VCaP (cell line): ENCODE data around the gene DLK1.

Experiments
- H3K27ac ChIP-seq: fragments of 450-650 bp; 2 replicates; pipeline ENCODE4 v1.5.1; 2017
- TF ChIP-seq, protein P1 (sequence below): fragments of 450-650 bp; conservative IDR thresholded peaks from 2 replicates; pipeline ENCODE4 v1.5.1; 2017; ENCODE audit warnings: mild to moderate bottlenecking, moderate library complexity

DLK1 gene

DNA sequence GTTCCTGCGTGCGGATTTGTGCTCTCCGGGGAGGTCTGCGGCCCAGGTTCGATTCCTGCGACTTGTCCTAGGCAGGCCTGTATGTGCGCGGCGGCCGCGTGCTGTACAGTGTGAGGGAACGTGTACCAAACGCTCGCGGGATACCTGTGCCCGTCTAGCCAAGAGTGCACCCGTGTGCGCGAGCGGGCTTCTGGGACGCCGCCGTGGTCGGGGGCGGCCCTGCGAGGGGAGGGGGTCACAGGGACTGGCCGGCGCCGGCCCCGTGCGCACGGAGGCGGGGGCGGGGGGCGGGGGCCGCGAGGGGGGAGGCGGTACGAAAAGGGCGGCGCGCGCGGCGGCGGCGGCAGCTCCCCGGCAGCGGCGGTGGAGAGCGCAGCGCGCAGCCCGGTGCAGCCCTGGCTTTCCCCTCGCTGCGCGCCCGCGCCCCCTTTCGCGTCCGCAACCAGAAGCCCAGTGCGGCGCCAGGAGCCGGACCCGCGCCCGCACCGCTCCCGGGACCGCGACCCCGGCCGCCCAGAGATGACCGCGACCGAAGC lies at the start of gene DLK1:
Gene DLK1 (plus strand): TSS at position 343 of the 536 bp plus-strand sequence. CDS start 177 bp downstream, at position 520.
- no peak within 1 kb of the TSS for H3K27ac ChIP-seq
- TF ChIP-seq, protein P1, sequence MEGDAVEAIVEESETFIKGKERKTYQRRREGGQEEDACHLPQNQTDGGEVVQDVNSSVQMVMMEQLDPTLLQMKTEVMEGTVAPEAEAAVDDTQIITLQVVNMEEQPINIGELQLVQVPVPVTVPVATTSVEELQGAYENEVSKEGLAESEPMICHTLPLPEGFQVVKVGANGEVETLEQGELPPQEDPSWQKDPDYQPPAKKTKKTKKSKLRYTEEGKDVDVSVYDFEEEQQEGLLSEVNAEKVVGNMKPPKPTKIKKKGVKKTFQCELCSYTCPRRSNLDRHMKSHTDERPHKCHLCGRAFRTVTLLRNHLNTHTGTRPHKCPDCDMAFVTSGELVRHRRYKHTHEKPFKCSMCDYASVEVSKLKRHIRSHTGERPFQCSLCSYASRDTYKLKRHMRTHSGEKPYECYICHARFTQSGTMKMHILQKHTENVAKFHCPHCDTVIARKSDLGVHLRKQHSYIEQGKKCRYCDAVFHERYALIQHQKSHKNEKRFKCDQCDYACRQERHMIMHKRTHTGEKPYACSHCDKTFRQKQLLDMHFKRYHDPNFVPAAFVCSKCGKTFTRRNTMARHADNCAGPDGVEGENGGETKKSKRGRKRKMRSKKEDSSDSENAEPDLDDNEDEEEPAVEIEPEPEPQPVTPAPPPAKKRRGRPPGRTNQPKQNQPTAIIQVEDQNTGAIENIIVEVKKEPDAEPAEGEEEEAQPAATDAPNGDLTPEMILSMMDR, result no peak

DNA sequence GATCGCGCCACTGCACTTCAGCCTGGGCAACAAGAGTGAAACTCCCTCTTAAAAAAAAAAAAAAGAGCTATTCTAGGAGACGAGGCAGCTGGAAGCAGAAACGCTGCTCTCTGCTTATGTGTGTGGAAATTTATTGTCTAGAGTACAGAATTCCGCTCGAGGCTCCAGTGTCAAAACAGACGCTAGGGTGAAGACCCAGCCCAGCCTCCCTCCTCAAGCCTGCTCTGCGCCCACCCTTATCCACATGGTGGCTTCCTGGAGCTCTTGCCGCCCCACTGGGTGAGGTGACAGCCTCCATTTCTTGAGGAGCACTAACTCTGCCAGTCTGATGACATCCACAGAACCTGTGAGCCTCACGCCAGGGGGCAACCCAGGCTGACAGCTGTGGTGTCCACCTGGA lies 49.5 kb upstream of the DLK1 start:
- no peak overlapping the region for H3K27ac ChIP-seq
- TF ChIP-seq, protein P1, result no peak

DNA sequence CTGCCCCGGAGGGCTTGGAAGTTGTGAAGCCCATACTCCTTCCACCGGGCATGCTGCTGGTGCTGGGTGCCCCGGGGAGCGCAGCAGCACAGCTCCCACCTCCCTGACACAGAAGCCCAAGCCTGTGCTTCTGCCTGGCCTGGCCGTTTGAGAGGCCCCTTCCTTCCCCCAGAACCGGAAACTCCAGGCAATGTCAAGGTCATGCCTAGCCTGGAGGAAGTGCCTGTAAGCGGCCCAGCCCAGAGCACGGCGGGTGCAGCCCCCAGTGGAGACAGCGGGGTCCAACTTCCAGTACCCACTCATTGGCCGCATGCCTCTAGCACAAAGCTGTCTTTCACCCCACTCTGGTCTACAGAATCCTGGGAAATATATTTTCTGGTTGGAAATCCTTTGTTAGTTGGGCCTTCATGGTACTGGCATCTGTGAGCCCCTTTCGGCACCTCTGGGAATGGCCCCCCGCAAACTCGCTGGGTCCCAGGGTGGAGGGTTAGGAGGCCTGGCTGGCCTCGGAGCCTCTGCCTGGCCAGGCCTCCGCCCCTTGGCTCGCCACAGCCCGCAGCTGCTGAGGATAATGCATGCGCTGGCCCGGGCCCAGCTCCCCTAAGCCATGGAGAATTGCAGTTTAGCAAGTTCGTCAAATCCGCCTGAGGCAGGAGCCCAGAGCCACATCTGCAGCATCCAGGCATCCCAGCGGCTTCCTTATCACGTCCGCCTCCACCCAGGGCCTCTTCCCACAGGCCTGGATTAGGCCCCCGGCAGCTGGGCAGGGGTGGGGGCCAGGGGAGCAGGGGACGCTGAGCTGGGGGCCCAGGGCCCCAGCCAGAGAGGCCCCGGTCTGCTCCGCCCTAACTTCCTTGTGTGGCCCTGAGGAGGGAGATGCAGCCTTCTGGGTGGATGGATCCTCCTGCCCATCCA lies 48.9 kb upstream of the DLK1 start:
- TF ChIP-seq, protein P1, result no peak
- no peak overlapping the region for H3K27ac ChIP-seq

DNA sequence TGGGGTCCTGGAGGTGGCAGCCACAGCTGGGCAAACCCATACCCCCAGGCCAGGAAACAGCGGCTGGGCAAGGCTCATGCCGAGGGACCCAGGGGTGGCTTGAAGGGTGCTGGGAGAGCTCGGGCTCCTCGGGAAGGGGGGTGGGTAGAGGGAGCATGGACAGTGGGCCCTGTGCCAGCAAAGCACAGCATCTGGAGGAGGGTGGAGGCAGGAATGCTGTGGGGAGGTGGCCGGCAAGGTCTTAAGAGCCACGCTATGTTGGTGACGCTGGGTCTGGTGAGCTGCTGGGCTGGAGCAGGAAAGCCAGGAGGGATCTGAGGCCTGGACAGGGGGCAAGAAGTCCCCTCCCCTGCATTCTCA lies 48.2 kb upstream of the DLK1 start:
- TF ChIP-seq, protein P1, result no peak
- H3K27ac ChIP-seq, result no peak overlapping the region

DNA sequence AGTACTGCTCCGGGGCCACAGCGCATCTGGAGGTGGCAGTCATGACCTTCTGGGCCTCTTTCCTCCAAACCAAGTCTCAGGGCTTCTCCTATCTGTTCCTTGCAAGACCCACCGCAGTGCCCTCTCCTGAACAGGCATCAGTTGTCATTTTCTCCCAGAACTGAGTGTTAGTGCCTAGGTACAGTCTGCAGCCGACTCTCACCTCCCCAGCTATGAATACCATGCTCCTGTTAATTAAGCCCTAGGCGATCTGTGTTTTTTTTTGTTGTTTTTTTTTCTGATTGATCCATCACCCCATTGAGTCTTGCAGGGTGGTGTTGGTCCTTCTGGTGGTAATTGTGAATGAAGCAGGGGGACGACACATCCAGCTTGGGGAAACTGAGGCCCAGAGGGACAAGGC lies 47.5 kb upstream of the DLK1 start:
- no peak overlapping the region for H3K27ac ChIP-seq
- TF ChIP-seq, protein P1, result no peak

DNA sequence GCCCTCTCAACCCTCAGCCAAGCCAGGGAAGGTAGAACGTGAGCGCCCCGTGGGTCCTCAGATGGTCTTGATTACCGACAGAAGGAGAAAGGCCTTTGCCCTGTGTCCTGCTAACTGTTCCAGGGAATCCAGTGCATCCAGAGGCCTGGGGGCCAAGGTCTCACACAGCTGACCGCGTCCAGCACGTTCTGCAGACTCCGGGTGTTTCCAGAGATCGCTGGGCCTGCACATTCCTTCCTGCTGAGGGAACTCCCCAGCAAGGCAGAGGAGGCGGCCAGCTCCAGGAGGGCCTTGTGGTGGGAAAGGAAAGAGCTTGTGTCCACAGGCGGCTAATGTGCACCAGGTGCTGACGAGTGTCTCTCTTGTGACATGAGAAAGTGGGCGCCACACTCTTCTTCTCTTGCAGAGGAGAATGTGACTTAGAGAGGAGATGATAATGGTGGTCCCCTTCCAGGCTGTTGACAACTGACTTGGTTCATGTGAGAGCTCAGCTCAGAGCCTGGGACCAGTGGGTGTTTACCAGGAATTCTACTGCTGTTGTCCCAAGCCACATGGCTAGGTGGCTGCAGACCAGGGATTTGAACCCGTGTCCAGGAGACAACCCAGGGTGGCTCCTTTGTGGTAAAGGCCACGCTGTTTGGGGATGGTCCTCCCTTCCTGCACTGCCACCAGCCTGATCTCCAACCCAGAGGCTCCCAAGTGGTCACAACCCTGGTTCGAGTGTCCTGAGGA lies 46.8 kb upstream of the DLK1 start:
- TF ChIP-seq, protein P1, result no peak
- no peak overlapping the region for H3K27ac ChIP-seq

DNA sequence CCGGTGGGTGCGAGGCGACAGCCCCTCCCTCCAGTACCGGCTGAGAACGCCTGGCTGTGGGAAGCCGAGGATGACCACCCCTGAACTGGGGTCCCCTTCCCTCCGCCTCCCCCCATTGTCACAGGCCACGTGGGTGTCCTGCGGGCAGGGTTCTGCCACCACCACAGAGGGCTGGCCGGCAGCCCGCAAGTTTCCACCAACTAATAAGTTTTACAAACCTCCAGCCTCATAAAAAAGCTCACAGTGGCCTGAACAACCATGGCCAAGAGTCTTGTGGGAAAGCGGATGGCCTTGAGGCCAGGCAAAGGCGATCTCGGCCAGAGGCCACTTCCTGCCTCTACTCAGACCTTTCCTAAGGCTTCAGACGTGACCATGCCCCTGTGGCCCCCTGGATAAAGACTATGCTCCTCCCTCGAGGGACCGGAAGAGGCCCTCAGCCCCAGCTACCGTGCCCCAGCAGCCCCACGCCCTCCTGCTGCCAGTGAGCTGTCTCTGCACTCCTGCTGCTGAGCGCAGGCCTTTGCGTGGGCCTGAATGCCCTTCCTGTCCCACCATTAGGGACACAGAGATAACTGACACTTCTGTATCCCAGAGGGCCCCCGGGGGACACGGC lies 46.1 kb upstream of the DLK1 start:
- TF ChIP-seq, protein P1, result no peak
- H3K27ac ChIP-seq, result no peak overlapping the region
